ENCODE data around the gene GTF2IRD1.
"Not testable (repeated sequence)": the region's sequence is repeated elsewhere in the genome, so short reads cannot be mapped to it uniquely, and the experiment has no call there.

GTF2IRD1 gene

DNA sequence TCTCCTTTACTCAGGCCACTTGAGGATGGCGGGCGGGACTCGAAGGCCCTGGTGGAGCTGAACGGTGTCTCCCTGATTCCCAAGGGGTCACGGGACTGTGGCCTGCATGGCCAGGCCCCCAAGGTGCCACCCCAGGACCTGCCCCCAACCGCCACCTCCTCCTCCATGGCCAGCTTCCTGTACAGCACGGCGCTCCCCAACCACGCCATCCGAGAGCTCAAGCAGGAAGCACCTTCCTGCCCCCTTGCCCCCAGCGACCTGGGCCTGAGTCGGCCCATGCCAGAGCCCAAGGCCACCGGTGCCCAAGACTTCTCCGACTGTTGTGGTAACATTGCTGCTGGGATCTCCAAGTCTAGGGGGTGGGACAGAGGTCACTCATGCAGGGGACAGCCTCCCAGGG lies 65.7 kb downstream of the GTF2IRD1 start:
- DNase-seq = no peak

DNA sequence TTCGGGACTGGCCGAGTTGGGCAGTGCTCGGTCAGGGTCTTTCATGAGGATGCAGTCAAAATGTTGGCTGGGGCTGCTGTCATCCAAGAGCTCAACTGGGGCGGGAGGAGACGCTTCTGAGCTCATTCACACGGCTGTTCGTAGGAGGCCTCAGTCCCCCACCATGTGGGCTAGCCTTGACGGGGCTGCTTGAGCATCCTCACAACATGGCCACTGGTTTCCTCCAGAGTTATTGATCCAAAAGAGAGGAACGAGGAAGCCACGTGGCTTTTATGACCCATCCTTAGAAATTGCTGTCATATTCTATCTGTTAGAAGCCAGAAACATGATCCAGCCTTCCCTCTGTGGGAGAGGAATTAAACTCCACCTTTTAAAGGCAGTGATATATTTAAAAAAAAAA lies 68.1 kb downstream of the GTF2IRD1 start:
- DNase-seq = no peak

DNA sequence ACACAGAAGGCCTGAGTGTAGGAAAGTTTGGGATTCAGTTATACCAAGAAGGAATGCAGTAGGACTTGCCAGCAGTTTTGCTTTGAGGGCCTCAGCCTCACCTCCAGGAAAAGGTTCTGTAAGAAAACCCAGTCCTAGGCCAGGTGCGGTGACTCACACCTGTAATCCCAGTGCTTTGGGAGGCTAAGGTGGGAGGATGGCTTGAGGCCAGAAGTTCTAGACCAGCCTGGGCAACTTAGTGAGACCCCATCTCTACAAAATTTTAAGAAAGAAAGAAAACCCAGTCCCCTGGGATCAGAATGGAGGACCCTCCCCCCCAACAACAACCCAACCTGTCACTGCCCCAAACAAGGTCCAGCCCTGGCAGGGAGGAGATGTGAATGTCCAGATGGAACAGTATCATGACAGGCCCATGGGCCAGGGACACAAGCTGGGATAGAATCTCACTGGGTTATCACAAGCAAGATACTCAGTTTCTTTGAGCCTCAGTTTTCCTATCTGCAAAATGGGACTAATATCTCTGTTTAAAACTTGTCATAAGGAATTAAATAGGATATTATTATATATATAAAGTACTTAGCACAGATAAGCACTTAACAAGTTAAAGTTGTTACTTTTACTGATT lies 68.7 kb downstream of the GTF2IRD1 start:
- no peak for DNase-seq

DNA sequence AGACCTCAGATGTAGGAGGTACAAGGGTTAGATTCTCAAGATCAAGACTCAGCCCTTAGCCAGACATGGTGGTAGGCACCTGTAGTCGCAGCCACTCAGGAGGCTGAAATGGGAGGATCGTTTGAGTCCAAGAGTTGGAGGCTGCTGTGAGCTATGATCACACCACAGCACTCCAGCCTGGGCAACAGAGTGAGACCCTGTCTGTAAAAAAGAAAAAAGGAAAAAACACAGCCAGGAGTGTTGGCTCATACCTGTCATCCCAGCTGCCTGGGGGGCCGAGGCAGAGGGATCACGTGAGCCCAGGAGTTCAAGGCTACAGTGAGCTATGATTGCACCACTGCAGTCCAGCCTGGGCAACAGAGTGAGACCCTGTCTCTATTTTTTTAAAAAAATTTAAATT lies 69.3 kb downstream of the GTF2IRD1 start:
- no peak for DNase-seq

DNA sequence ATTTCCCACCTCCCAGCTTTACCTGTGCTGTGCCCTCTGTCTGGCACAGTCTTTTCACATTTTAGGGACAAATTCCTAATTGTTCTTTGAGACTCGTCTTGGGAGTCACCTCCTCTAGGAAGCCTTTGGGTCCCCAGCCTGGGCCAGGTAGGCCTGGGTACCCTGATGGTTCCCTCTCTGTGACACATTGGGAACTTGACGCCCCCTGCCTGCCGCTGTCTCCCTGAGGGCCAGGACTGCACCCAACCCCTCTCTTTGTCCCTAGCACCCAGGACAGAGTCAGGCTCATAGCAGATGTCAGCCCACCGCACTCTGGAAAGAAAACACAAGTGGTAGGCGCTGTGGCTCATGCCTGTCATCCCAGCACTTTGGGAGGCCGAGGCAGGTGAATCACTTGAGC lies 71.4 kb downstream of the GTF2IRD1 start:
- no peak for DNase-seq

DNA sequence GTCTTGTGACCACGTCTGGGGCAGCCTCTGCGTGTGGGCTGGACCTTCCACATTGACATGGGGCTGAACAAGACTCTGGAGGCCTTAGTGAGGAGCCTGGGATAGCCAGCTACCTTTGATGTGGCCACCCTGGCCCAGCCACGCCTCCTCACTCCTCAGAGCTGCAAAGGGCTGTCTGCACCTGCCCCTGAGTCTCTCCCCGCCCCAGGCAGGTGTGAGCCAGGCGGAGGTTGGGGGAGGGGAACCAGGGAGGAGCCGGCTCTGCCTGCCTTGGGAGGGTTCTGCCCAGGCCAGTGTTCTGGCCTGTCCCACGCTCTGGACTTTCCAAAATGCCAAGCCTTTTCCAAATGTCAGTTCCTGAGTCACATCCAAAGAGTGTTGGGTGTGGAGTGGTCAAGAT lies 72.2 kb downstream of the GTF2IRD1 start:
- DNase-seq = no peak

DNA sequence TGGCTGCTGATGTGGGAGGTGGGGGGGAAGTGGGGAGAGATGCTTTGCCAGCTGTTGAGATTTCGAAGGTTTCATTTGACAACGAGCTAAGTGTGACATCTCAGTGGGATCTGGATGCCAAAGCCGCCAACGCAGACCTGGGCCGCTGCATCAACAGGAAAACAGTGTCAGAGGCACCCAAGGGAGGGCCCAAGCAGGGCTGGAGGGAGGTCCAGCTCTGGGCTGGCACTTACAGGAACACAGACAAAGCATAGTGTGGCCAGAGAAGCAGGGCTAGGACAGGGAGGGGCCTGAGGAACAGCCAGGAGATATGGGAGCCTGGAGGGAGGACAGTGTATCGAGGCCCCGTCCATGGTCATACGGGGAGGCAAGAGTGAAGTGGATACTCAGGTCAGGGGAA lies 73.1 kb downstream of the GTF2IRD1 start:
- no peak for DNase-seq

DNA sequence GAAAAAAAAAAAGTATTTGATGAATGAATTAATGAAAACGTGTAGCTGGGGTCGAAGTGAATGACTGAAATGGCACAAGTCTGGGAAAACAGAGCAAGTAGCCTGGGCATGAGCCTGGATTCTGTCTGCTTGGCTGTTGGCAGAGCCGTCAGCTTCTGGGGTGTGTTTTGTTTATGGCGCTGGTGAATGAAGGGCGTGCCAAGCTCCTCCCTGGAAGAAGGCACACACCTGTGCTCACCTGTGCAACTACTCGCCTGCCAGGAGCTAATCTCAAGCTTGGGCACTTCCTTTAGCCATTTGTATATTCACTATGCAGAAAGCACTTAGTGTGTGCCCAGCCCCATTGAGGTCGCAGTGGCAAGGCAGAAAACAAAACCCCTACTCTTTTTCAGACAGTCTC lies 74.1 kb downstream of the GTF2IRD1 start:
- DNase-seq = no peak

DNA sequence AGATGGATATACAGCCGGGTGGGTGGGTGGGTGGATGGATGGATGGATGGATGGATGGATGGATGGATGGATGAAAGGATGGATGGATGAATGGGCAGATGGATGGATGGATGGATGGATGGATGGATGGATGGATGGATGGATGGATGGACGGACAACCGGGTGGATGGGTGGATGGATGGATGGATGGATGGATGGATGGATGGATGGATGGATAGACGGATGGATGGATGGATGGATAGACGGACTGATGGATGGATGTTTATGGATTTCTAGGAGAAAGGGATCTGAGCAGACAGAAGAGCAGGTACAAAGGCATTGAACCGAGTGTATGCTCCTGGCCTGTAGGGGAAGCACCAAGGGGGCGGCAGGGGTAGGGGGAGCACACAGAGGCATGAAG lies 75.1 kb downstream of the GTF2IRD1 start:
- not testable (repeated sequence) for DNase-seq

DNA sequence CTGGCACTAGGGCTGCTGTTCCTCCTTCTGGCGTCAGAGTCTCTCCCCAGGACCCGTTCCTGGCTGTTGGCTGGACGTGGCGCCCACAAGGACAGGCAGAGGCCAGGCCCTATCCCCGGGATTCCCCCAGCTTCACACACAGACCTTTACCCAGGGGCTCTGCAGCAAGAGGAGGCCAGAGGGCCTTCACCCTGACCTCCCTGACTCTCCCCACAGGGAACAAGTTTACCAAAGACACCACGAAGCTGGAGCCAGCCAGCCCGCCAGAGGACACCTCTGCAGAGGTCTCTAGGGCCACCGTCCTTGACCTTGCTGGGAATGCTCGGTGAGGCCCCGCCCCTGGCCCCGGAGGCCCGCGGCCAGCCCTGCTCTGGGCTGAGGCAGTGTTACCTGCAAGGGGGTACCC lies 82.2 kb downstream of the GTF2IRD1 start:
- no peak for DNase-seq

DNA sequence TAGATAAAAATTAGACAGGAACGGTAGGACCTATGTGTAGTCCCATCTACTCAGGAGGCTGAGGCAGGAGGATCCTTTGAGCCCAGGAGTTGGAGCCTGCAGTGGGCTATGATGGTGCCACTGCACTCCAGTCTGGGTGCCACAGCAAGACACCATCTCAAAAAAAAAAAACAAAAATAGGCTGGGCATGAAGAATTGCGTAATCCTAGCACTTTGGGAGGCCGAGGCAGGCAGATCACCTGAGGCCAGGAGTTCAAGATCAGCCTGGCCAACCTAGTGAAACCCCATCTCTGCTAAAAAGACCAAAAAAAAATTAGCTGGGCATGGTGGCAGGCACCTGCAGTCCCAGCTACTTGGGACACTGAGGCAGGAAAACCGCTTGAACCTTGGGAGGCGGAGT lies 88.2 kb downstream of the GTF2IRD1 start:
- DNase-seq = not testable (repeated sequence)

DNA sequence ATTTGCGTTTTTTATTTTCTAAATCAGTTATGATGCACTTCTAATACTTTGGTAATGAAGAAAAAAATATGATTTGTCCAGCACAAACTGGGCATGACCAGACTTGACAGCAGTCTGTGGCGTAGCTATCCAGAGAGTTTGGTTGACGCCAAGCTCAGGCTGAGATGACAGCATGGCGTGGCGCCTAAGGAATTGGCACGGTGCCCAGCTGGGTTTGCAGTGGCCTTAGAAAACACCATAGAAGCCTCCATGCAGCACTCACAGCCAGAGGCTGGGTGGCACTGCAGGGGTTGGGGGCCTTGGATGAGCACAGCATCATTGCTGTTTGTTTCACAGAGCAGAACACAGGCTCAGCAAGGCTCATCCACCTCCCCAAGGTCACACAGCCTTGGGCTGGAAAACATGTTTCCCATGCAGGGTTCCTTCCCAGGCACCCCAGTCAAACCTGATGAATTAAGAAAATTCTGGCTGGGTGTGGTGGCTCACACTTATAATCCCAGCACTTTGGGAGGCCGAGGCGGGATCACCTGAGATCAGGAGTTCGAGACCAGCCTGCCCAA lies 88.9 kb downstream of the GTF2IRD1 start:
- no peak for DNase-seq

DNA sequence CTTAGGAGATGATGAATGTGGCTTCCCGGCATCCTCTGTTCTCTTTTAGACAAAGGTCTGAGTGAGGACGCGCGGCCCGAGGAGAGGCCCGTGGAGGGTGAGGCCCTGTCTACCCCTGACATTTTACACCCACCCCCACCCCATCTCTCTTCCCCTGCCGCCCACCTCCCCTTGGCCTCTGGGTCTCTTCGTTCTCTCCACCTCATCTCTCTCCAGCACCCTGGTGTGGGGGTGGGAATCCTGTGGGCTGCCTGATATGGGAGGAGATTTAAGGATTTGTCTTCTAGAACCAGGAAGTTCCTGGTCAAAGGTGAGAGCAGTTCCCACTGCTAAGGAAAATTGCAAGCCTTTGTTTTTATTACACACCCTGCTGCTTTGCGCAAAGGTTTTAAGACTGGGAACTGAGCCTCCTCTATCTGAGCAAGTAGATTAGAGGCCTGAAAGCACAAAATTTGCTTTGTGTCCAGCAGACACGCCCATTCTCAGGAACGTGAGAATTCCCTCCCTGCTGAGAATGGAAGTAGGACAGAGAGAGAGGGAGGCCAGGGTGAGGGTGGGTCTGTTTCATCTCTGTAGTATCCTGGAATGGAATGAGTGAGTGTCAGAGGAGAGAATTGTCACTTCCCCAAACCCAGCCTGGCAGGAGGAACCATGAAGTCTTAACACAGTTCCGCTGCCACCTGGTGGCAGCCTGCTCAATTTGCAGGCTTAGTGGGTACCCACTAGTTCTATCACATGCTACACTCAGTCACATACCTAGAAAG lies 91.2 kb downstream of the GTF2IRD1 start:
- DNase-seq = peak; percentile 52

DNA sequence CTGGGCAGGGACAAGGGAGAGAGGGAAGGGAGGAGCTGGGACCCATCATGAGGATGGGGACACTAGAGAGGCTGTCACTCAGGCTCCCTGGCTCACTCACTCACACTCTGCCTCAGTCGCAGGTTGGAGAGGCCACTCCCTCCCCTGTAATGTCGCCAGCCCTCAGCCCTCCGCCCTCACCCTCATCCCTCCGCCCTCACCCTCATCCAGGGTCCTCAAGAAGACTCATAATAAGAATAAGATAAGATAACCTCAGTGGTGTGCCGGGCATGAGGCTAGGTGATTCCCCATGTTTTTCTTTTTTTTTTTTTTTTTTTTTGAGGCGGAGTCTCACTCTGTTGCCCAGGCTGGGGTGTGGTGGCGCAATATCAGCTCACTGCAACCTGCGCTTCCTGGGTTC lies 92.2 kb downstream of the GTF2IRD1 start:
- DNase-seq = no peak

DNA sequence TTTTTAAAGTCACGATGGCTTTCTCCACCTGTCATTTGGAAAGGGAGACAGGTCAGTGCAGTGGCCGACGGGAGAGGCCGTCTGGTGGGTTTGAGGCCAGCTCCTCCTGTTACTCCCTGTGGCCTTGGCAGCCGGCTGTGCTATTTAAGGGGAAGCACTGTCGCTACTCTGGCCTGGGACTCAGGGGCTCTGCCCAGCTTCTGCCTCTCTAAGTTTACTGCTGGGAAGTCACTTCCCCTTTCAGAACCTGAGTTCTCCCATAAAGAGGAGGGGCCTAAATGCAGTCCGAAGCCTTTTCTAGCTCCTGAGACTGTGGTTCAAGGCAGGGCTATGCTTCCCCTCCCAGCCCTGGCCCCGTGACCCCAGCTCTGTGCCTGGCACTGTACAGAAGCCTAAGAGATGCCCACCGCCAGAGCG lies 99.9 kb downstream of the GTF2IRD1 start:
- DNase-seq = not testable (repeated sequence)

DNA sequence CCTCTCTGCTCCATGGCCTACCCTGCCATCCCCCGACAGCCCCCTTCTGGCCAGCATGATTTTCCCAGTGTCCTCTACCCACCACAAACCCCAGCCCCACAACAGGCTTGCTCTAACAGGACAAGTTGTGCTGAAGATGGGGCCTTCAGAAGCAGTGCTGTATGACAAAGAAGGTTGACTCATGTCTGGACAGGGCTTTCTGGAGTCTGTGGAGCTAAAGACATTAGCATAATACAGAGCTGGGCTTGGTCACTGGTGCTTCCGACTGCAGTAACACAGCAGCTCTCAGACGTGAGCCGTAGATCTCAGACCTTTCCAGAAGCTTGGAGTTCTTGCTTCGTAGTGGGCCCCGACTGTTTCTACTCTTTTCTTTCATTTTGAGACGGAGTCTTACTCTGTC lies 100.5 kb downstream of the GTF2IRD1 start:
- DNase-seq = no peak

DNA sequence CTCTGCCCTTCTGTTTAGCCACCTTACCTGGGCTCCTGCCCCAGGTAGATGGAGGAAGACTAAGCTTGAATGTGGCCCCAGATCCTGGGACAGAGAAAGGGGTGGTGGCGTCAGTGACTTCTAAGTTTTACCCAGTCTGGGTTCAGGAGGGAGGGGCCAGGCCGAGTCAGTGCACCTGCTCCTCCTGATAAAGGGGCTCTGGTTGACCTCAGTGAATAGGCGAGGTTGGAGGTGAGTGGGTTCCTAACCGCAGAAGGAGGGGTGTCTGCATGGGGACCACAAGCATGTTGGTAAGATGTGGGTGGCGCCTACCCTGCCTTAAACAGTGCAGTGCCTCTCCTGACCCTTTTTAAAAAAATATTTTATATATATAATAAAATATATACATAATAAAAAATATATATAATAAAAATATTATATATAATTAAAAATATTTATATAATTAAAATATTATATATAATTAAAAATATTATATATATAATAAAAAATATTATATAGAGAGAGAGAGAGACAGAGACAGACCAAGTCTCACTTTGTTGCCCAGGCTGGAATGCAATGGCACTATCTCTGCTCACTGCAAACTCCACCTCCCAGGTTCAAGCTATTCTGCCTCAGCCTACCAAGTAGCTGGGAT lies 106.5 kb downstream of the GTF2IRD1 start:
- no peak for DNase-seq

DNA sequence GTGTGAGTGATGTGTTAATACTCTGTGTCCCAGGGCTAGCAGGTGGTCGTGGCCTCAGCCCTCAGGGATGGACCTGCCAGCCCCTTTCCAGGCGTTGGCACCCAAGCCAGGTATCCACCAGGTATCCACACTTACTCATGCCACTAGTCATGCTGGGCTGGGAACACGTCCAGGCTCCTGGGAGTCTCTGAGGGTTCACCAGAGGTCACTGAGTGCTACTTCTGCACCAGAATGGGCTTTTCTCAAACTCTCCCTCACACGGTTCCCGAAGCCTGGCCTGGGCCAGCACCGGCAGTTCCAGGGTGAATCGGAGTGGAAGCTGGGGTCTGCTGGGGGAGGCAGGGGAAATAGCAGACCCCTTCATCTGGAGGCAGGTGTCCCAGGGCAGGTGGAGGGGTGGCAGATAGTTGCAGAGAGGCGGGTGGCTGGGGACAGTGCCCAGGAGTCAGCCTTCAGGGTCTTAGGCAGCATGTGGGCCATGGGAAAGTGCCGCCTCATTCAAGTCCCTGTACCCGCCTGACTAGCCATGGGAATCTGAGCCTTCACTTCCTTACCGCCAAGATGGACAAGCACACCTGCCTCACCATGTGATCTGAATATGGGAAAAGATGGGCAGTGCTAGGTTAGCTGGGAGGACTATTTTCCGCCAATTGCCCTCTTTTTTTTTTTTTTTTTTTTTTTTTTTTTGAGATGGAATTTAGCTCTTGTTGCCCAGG lies 108.3 kb downstream of the GTF2IRD1 start:
- no peak for DNase-seq

DNA sequence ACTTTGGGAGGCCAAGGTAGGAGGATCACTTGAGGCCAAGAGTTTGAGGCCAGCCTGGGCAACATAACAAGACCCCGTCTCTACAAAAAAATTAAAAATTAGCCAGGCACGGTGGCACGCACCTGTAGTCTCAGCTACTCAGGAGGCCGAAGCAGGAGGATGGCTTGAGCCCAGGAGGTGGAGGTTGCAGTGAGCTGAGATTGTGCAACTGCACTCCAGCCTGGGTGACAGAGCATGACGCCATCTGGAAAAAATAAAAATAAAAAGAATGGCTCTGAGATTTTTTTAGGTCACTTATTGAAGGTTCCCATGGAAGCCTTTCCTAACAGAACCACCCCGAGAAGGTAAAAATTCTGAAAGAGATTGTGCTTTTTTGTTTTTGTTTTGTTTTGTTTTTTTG lies 109.9 kb downstream of the GTF2IRD1 start:
- not testable (repeated sequence) for DNase-seq

DNA sequence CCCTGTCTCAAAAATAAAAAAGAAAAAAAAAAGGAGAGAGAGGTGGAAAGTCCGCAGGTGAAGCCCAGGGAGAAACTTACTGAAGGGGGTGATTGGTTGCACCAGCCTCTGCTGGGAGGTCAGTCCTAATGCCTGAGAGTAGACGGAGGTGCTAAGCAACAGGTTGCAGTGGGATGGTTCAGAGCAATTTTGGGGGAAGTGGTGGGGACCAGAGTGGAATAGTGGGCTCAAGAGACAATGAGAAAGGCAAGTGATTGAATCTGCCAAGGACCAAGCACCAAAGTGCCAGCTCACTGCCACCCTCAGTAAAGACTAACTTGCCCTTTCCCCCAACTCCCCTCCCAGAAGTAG lies 113.6 kb downstream of the GTF2IRD1 start:
- no peak for DNase-seq

DNA sequence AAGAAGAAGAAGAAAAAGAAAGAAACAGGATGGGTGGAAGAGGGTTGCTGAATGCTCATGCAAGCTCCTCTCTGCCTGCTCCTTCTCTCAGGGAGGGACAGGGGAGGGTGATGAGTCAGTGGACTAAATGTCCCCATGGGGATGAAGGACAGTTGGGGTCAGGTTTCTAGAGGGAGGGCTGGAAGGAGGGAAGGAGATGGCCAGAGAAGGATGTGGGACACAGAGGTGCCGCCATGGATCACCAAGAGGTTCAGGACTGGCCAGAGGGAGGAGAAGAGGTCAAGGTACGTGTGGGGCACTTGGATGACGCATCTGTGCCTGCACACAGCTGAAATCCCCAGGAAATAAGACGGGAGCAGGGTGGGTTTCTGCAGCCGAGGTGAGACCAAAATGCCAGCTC lies 115.0 kb downstream of the GTF2IRD1 start:
- no peak for DNase-seq

DNA sequence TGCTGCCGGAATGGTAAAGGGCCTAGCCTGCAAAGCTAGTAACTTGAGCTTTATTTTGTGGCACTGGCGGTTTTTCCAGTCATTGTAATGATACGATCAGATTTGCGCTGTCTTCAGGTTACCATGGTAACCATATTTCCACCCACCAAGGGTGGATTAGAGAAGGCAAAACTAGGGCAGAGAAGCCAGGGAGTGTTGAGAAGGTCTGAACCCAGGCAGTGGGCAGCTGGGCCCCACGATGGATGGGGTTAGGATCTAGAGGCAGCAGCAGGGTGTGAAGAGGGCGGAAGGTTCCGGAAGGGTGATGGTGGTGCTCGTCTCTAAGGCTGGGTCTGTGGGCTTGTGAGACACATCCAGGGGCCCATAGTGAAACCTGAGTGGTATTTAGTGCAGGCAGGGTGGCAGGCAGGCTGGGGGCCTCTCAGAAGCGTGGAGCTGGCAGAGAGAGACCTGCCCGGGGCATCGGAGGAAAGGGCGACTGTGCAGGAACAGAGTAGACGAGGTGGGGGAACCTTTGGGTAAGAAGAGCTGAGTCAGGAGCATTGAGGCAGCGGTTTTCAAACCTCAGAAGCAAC lies 115.9 kb downstream of the GTF2IRD1 start:
- DNase-seq = peak; percentile 32

DNA sequence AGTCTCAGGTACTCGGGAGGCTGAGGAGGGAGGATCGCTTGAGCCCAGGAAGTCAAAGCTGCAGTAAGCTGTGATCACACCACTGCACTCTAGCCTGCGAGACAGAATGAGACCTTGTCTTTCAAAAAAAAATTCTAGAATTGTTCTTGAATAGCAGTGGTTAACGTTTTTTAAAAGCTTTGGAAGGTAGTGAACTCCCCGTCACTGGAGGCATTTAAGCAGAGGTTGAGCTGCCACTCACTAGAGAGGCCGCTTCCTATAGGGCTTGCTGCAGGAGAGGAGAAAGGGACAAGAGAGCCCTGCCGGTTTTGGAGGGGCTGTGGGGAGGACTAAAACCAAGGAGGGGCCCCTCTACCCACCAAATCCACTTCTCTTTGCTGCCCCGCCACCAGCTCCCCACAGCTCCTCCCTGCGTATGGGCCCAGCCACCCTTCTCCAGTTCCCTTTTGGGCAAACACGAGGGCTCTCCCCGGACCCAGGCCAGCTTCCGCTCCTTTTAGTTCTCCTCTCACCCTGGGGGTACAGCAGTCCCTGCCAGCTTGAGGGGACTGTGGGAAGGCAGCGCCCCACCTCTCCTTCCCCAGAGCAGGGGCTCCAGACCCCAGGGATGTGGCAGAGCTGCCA lies 116.9 kb downstream of the GTF2IRD1 start:
- no peak for DNase-seq
